GM21367 (cell line): ENCODE results near the gene ZNF367.
"Not testable (repeated sequence)": the region's sequence is repeated elsewhere in the genome, so short reads cannot be mapped to it uniquely, and the experiment has no call there.

ENCODE experiments used
- ATAC-seq: cut with Tn5 transposase; IDR thresholded peaks from one replicate; pipeline ENCODE4 v1.9.1; 2021; ENCODE audit not compliant: unreplicated experiment

The ZNF367 gene

DNA sequence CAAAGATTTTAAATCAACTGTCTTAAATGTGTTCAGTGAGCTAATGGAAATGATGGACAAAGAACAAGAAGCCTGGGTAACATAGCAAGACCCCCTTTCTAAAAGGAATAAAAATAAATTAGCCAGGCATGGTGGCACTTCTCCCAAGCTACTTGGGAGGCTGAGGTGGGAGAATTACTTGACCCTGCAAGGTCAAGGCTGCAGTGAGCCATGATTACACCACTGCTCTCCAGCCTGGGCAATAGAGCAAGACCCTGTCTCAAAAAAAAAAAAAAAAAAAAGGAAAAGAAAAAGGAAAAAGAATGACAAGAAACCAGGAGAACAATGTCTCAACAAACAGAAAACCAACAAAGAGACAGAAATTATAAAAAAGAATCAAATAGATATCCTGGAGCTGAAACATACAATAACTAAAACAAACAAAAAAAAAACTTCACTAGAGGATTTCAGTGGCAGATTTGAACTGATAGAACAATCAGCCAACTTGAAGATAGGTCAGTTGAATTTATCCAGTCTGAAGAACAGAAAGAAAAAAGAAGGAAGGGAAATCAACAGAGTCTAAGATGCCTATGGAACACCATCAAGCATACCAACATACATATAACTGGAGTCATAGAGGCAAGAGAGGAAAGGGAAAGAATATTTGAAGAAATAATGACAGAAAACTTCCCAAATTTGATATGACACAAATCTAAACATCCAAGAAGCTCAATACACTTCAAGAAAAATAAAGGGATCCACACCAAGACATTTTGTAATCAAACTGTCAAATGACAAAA is 17.8 kb downstream of the ZNF367 start:
- ATAC-seq, result no peak

GRCh38 chr9:96399325-96399633 is 18.9 kb downstream of the ZNF367 start:
- ATAC-seq, result no peak

DNA sequence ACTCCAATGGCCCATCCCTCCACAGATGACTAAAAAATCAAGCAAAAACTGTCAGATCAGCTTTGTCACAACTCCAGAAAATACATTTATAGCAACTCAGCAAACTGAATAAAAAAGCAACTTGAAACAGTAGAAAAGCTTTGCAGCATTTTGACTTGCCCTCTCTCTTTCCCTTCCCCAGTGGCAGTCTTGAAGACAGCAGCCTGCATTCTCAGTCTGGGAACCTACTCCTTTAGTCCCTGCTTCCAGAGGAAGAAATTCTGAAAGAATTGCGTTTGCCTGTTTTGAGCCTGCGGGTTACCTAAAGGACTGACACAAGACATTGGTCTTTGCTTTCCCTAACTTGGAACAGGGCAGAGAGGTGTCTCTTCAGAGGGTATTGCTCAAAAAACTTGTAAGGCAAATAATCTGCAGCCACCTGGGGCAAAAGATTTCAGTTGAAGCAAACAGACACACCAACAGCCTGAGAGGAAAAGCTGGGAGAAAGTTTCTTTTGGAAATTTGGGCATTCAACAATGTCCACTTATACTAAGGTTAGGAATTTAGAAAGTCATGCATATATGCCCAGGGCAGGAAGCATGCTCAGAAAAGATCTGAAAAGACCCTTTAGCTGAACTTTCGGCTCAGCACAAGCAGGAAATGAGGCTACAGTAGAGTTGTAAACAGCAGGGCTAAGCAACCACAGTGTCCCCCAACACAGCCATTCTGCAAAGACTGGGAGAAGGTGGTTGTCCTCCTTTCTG is 19.4 kb downstream of the ZNF367 start:
- no peak for ATAC-seq

GRCh38 chr9:96395964-96396363 is 22.2 kb downstream of the ZNF367 start:
- no peak for ATAC-seq

GRCh38 chr9:96394832-96395496 is 23.2 kb downstream of the ZNF367 start:
- ATAC-seq, result no peak

- ATAC-seq, result no peak
Measured at GRCh38 chr9:96392263-96392662, 25.9 kb downstream of the ZNF367 start.

GRCh38 chr9:96391021-96391765 is 27.0 kb downstream of the ZNF367 start:
- no peak for ATAC-seq

GRCh38 chr9:96388144-96388543 is 30.0 kb downstream of the ZNF367 start:
- ATAC-seq, result no peak

DNA sequence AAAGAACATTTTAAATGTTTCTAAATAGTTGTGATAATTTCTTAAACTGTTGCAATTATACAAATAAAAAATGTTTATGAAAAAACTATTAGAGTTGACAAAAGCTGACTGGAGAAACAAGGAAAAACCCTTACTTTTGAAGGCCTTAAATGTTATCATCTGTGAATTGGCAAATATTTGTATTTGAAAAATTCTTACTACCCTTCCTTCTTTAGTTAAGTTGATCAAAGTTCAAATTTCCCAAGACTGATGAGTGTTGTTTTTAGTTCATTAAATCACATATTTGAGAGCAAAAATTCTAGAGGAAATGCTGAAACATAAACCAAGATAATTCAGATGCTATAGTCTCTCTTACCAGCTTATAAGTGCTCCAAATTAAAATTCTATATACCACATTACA is 32.0 kb downstream of the ZNF367 start:
- ATAC-seq, result no peak

DNA sequence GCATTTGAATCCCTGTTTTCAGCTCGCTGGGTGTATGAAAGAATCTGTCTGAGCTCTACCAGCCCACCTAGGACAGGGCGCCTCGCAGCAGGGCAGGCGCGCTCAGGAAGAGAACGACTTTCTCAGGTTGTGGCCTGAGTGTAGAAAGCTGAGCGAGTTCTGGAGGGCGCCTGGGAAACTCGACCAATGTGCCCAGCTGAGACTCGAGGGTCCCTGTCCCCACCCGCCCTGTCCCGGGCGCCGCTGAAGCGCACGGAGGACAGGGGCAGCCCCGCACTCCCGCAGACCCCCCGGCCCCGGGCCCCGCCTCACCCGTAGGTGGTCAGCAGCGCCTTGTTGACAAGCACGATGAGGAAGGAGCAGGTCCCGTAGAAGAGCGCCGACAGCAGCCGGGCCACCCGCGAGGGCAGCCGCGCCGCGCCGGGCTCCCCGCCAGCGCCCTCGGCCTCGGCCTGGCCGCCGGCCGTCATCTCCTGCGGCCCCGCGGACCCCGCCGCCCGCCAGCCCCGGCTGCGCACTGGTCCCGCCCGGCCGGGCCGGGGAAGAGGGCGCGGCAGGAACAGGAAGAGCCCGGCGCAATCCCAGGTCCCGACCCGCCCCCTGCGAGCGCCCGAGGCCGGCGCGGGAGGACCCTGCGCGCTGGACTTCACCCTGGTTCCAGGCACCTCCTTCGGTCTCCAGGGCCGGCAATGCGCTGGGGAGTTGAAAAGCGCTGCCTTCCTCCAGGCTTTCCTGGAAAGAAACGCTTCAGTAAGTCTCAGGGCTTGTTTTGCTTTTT is 34.8 kb downstream of the ZNF367 start, which contains the start of gene SLC35D2:
Gene SLC35D2 (minus strand): TSS at position 547 of the 778 bp plus-strand sequence. CDS start 77 bp downstream, at position 470.
- no peak for ATAC-seq

GRCh38 chr9:96382839-96383164 is 35.4 kb downstream of the ZNF367 start:
- ATAC-seq, result no peak

GRCh38 chr9:96382175-96382574 is 36.0 kb downstream of the ZNF367 start:
- no peak for ATAC-seq

DNA sequence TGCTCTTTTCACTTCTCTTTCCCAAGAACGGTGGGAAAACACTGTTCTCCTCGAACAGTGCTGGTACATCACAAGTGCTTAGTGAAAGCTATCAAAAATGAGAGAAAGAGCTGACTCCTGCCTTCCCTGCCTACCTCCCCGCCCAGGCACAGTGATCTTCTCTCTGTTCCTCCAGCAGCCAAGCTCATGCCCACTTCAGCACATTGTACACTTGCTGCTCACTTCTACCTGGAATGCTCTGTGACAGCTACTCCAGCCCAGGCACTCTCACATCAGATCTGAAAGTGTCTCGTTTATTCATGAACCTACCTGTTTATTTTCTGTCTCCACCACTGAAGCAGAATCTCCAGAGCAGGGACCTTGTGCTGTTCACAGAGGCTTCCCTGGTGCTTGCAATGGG is 36.5 kb downstream of the ZNF367 start:
- ATAC-seq, result no peak

- ATAC-seq, result no peak
Measured at GRCh38 chr9:96381125-96381524, 37.0 kb downstream of the ZNF367 start.

GRCh38 chr9:96379461-96379860 is 38.7 kb downstream of the ZNF367 start:
- no peak for ATAC-seq

GRCh38 chr9:96378187-96378586 is 40.0 kb downstream of the ZNF367 start:
- ATAC-seq, result no peak

GRCh38 chr9:96376891-96377874 is 41.0 kb downstream of the ZNF367 start:
- ATAC-seq, result no peak

- not testable (repeated sequence) for ATAC-seq
Measured at GRCh38 chr9:96375507-96375906, 42.7 kb downstream of the ZNF367 start.

GRCh38 chr9:96367943-96368342 is 50.2 kb downstream of the ZNF367 start:
- ATAC-seq, result no peak
